ENCODE results near the gene RPAP3.

RPAP3 gene

DNA sequence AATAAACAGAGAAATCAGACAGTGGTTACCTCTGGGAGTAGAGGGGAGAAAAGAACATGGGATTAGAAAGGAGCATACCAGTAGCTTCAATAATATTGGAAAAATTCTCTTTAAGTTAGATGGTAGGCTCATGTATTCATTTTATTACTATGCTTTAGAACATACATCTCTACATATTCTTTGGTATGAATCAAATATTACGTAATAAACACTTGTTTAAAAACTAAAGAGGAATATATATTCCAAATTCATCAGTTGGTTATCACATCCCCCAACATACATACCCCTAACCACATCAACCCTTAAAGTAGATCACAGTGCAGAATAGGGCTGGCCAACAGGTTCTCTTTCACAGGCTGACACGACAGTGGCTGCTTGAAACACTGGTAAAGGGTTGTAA is 5.6 kb downstream of the RPAP3 start:
- no peak overlapping the region for H3K9ac ChIP-seq
- H3K4me1 ChIP-seq = no peaks in the 10 kb centered on the region
- no peak overlapping the region for H2AFZ ChIP-seq
- H3K4me3 ChIP-seq (ENCODE audit: low read depth, low read length) = no peak overlapping the region
- H3K4me2 ChIP-seq (ENCODE audit: low read length) = no peak overlapping the region
- H3K27me3 ChIP-seq (ENCODE audit: control insufficient read depth, insufficient read depth, low read length) = no peaks in the 10 kb centered on the region
- TF ChIP-seq, protein P1, sequence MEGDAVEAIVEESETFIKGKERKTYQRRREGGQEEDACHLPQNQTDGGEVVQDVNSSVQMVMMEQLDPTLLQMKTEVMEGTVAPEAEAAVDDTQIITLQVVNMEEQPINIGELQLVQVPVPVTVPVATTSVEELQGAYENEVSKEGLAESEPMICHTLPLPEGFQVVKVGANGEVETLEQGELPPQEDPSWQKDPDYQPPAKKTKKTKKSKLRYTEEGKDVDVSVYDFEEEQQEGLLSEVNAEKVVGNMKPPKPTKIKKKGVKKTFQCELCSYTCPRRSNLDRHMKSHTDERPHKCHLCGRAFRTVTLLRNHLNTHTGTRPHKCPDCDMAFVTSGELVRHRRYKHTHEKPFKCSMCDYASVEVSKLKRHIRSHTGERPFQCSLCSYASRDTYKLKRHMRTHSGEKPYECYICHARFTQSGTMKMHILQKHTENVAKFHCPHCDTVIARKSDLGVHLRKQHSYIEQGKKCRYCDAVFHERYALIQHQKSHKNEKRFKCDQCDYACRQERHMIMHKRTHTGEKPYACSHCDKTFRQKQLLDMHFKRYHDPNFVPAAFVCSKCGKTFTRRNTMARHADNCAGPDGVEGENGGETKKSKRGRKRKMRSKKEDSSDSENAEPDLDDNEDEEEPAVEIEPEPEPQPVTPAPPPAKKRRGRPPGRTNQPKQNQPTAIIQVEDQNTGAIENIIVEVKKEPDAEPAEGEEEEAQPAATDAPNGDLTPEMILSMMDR (IDR thresholded peaks at IDR 0.05) = no peak
- peaks cover 6% of the 10 kb centered on the region for H3K79me2 ChIP-seq
- no peaks in the 10 kb centered on the region for H3K36me3 ChIP-seq (ENCODE audit: control insufficient read depth, insufficient read depth, low read length)
- no peak overlapping the region for H3K27ac ChIP-seq
- no peaks in the 10 kb centered on the region for H3K9me3 ChIP-seq (ENCODE audit: control insufficient read depth, low read length)

DNA sequence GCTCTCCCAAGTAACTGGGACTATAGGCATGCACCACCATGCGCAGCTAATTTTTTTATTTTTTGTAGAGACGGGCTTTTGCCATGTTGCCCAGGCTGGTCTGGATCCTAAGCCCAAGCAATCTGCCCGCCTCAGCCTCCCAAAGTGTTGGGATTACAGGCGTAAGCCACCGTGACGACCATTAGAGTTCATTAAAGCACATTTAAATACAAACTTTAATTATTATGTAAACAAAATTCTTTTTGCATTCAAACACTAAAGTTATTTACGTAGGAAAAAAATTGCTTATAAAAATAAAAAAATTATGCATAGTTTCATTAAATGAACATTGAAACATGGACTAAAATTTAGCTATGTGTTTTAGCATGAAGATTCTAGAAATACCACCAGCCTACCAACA is 7.2 kb downstream of the RPAP3 start:
- no peak overlapping the region for H2AFZ ChIP-seq
- no peaks in the 10 kb centered on the region for H3K27me3 ChIP-seq (ENCODE audit: control insufficient read depth, insufficient read depth, low read length)
- no peaks in the 10 kb centered on the region for H3K9me3 ChIP-seq (ENCODE audit: control insufficient read depth, low read length)
- H3K79me2 ChIP-seq = no peaks in the 10 kb centered on the region
- H3K4me1 ChIP-seq = no peaks in the 10 kb centered on the region
- H3K4me2 ChIP-seq (ENCODE audit: low read length) = no peak overlapping the region
- TF ChIP-seq, protein P1 (IDR thresholded peaks at IDR 0.05) = no peak
- H3K4me3 ChIP-seq (ENCODE audit: low read depth, low read length) = no peak overlapping the region
- H3K9ac ChIP-seq = no peak overlapping the region
- no peaks in the 10 kb centered on the region for H3K36me3 ChIP-seq (ENCODE audit: control insufficient read depth, insufficient read depth, low read length)
- no peak overlapping the region for H3K27ac ChIP-seq

DNA sequence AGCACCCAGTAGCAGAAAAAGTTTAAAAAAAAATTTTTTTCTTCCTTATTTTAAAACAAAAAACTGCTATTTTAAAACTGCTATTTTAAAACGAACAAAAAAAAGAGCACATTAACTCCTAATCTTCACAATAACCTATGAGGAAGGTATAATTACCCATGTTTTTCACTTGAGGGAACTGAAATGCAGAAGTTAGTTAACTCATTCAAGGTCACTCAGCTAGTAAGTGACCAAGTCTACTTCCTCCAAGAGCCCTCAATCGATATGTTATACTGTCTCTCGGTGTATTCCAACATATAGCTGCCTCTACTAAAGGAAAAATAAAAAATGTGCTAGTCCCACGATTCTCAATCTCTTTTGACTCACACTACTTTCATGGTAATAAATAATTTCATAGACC is 7.8 kb downstream of the RPAP3 start:
- Histone ChIP-seq H3K79me2 (no peaks in the 10 kb centered on the region), H3K36me3 (ENCODE audit: control insufficient read depth, insufficient read depth, low read length) (no peaks in the 10 kb centered on the region), H2AFZ (no peak overlapping the region), H3K9me3 (ENCODE audit: control insufficient read depth, low read length) (no peaks in the 10 kb centered on the region), H3K27ac (no peak overlapping the region), H3K9ac (no peak overlapping the region), H3K4me1 (no peaks in the 10 kb centered on the region), H3K27me3 (ENCODE audit: control insufficient read depth, insufficient read depth, low read length) (no peaks in the 10 kb centered on the region), H3K4me2 (ENCODE audit: low read length) (no peak overlapping the region), H3K4me3 (ENCODE audit: low read depth, low read length) (no peak overlapping the region)
- TF ChIP-seq, protein P1 (IDR thresholded peaks at IDR 0.05) = no peak

DNA sequence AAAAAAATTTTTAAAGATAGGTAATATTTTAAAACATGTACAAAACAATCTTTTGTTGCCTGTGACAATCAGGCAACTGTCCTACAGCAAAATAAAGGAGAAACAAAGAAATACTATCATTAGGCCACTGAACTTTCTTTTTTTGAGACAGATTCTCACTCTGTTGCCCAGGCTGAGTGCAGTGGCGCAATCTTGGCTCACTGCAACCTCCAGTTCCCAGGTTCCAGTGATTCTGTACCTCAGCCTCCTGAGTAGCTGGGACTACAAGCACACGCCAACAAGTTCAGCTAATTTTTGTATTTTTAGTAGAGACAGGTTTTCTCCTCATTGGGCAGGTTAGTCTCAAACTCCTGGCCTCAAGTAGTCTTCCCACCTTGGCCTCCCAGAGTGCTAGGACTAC is 16.6 kb downstream of the RPAP3 start:
- TF ChIP-seq, protein P1 (IDR thresholded peaks at IDR 0.05) = no peak
- H3K4me3 ChIP-seq (ENCODE audit: low read depth, low read length) = no peak overlapping the region
- no peaks in the 10 kb centered on the region for H3K27me3 ChIP-seq (ENCODE audit: control insufficient read depth, insufficient read depth, low read length)
- no peaks in the 10 kb centered on the region for H3K9me3 ChIP-seq (ENCODE audit: control insufficient read depth, low read length)
- H3K9ac ChIP-seq = no peak overlapping the region
- no peak overlapping the region for H3K27ac ChIP-seq
- H3K36me3 ChIP-seq (ENCODE audit: control insufficient read depth, insufficient read depth, low read length) = no peaks in the 10 kb centered on the region
- no peaks in the 10 kb centered on the region for H3K4me1 ChIP-seq
- H3K4me2 ChIP-seq (ENCODE audit: low read length) = no peak overlapping the region
- H3K79me2 ChIP-seq = no peaks in the 10 kb centered on the region
- H2AFZ ChIP-seq = no peak overlapping the region

DNA sequence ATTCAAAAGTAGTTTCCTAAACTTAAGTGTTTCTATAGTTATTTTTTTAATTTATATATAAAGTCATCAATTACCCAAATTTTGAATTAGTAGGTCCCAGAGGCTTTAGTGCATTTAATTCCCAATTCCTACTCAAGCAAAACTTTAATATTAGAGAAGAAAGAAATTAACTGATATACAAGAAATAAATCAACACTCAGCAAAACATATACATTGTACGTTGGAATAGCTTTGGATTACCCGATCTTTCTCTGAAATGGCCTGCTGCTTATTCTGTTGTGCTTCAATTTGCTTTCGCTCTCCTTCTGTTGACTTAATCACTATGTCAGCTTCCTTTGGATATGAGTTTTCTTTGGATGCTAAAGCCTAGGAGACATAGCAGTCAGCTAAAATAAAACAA is 18.2 kb downstream of the RPAP3 start:
- no peaks in the 10 kb centered on the region for H3K9me3 ChIP-seq (ENCODE audit: control insufficient read depth, low read length)
- no peaks in the 10 kb centered on the region for H3K36me3 ChIP-seq (ENCODE audit: control insufficient read depth, insufficient read depth, low read length)
- H3K4me3 ChIP-seq (ENCODE audit: low read depth, low read length) = no peak overlapping the region
- H3K27me3 ChIP-seq (ENCODE audit: control insufficient read depth, insufficient read depth, low read length) = no peaks in the 10 kb centered on the region
- H2AFZ ChIP-seq = no peak overlapping the region
- peaks cover 3% of the 10 kb centered on the region for H3K4me1 ChIP-seq
- TF ChIP-seq, protein P1 (IDR thresholded peaks at IDR 0.05) = no peak
- H3K27ac ChIP-seq = no peak overlapping the region
- H3K4me2 ChIP-seq (ENCODE audit: low read length) = no peak overlapping the region
- no peaks in the 10 kb centered on the region for H3K79me2 ChIP-seq
- H3K9ac ChIP-seq = no peak overlapping the region
